D721Med (cell line): Measurements from ENCODE around the gene TESK2.

Experiments used
- DNase-seq: peaks from one replicate; pipeline ENCODE4 v3.0.0; 2011; ENCODE audit warnings: low spot score; ENCODE audit not compliant: insufficient read length
- FAIRE-seq: peaks from 2 replicates; lab custom pipeline; 2011; peaks lifted over from hg19 to GRCh38; lab: Jason Lieb, UNC
- CTCF ChIP-seq: IDR thresholded peaks from 2 replicates; pipeline ENCODE4 v1.5.1; 2012; ENCODE audit warnings: mild to moderate bottlenecking, control low read depth; ENCODE audit not compliant: insufficient read depth; ENCODE audit errors: missing control alignments

The TESK2 gene

GRCh38 chr1:45452503-45452902, 38.5 kb downstream of the TESK2 start:
- no peak for DNase-seq

DNA sequence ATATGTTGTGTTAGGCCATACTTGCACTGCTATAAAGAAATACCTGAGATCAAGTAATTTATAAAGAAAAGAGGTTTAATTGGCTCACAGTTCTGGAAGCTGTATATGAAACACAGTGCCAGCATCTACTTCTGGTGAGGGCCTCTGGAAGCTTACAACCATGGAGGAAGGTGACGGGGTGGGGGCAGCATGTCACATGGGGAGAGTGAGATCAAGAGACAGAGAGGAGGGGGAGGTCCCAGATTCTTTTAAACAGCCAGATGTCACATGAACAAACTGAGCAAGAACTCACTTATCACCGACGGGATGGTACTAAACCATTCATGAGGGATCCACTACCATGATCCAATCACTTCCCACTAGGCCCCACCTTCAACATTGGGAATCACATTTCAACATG, 42.6 kb downstream of the TESK2 start:
- DNase-seq (no peak), FAIRE-seq (no peak)
- no peak for TF ChIP-seq CTCF

More at GRCh38 chr1:45452503-45452902, 38.5 kb downstream of the TESK2 start:
- FAIRE-seq: no peak
- TF ChIP-seq CTCF: no peak

GRCh38 chr1:45446950-45447672, 43.9 kb downstream of the TESK2 start:
- DNase-seq: no peak
- TF ChIP-seq CTCF: no peak
- no peak for FAIRE-seq

DNA sequence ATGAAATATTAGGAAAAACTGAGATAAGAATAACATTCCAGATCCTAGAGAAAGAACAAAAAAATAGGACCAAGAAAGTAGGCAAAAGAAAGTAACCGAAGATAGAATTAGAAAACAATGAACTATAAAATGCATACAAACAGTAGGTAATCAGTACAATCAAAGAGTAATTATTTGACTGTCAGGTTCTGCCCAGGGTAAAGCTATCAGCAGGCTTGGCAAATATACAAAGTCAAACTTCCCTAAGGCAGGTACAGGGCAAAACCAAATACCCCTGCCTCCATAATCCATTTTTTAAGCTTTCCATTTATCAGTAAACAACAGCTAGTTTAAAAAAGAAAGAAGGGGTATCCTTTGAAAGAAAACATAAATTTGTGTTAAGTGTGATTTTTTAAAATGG, 44.4 kb downstream of the TESK2 start:
- FAIRE-seq (no peak), DNase-seq (no peak)
- TF ChIP-seq CTCF: no peak

- TF ChIP-seq CTCF: no peak
- no peak for DNase-seq
- FAIRE-seq: no peak
Measured at GRCh38 chr1:45444609-45445131, 46.3 kb downstream of the TESK2 start.

DNA sequence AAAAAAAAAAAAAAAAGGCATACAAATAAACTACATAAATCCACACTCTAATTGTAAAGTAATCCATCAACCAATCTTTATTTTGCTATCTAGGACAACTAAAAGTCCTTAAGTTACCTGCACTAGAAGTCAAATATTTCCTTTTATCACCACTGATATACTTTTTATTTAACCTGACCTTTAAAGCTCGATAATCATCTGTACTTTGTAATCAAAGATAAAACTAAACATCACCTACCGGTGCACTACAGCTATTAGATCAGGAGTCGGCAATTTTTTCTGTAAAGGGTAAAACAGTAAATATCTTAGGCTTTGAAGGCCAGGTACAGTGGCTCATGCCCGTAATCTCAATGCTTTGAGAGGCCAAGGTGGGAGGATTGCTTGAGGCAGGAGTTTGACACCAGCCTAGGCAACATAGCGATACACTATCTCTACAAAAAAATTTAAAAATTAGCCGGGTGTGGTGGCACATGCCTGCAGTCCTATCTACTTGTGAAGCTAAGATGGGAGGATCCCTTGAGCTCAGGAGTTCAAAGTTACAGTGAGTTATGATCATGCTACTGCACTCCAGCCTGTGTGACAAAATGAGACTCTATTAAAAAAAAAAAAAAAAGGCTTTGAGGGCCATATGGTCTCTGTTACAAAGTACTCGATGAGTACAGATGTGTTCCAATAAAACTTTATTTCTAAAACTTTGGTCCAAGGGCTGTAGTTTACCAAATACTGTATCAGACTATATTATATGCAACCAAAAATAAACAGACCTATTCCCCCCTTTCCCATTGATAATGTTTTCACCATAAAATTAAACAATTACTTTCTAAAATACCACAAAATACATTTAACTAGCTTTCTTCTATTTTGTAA, 47.1 kb downstream of the TESK2 start:
- no peak for DNase-seq
- no peak for TF ChIP-seq CTCF
- no peak for FAIRE-seq
